Umbilical cord (tissue), 2 donors: ENCODE measurements around the gene TAX1BP1. TPM values are rescaled to one million over a fixed set of nuclear protein-coding genes. Genes with fewer than 3 reads are reported as not detected.
A peak's percentile ranks its signal among the peaks of the same experiment; 100 is the strongest.

Experiments
- DNase-seq: peaks from one replicate; pipeline ENCODE4 v3.0.0-alpha.2; 2015; ENCODE audit warnings: low spot score
- total RNA-seq: library from RNA; depleted of rRNA; stranded (reverse); fragments of >200 nt; gene quantifications from one replicate; pipeline ENCODE4 v1.2.3, GENCODE V29; 2014; ENCODE audit warnings: low replicate concordance; ENCODE audit not compliant: insufficient read depth

The TAX1BP1 gene
- total RNA-seq, 1 donor from 2014 or later = 82.8 TPM

- DNase-seq = no peak
These were observed 557 bp upstream of the TAX1BP1 start for GRCh38 chr7:27739301-27739908.

GRCh38 chr7:27740449-27741086 is 606 bp downstream of the TAX1BP1 start:
- peak; percentile 91 for DNase-seq

GRCh38 chr7:27742091-27742710 is 2.2 kb downstream of the TAX1BP1 start:
- DNase-seq = peak; percentile 63

- peak; percentile 78 for DNase-seq
These were observed 5.2 kb downstream of the TAX1BP1 start for GRCh38 chr7:27745064-27745583.

DNA sequence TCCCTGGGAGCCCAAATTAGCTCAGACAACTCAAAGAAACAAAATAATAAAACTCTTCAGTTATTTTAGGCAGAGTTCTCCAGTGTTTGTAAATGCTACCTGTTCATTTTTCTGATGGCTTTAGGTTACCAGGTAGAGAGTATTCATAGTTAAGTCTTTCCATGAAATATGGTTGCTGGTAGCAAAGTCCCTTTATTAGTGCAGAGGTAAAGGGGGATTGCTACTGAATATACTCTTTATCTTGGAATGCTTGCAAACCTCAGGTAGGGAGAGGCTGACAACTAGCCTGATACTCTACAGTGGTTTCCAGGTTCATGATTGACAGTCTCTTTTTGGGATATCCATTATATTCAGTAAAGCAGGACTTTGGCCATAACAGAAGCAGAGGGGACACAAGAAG is 6.5 kb downstream of the TAX1BP1 start:
- no peak for DNase-seq

DNA sequence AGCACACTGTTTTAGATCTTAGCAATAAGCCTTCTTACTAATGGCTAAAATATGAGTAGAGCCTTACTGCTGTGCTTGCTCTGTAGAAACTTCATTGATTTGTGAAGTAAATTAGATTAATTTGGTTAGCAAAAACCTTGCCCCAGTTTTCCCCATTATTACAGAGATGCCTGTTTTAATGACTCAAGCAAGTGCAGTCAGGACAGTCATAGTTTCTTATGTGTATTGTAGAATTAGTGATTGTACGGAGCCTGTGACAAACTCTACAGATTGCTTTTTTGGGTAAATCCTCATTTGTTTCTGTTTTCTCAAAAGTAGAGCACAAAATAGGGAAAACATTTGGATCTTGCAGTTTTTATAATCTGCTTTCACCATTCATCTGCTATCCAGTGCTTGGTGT is 7.0 kb downstream of the TAX1BP1 start:
- no peak for DNase-seq

DNA sequence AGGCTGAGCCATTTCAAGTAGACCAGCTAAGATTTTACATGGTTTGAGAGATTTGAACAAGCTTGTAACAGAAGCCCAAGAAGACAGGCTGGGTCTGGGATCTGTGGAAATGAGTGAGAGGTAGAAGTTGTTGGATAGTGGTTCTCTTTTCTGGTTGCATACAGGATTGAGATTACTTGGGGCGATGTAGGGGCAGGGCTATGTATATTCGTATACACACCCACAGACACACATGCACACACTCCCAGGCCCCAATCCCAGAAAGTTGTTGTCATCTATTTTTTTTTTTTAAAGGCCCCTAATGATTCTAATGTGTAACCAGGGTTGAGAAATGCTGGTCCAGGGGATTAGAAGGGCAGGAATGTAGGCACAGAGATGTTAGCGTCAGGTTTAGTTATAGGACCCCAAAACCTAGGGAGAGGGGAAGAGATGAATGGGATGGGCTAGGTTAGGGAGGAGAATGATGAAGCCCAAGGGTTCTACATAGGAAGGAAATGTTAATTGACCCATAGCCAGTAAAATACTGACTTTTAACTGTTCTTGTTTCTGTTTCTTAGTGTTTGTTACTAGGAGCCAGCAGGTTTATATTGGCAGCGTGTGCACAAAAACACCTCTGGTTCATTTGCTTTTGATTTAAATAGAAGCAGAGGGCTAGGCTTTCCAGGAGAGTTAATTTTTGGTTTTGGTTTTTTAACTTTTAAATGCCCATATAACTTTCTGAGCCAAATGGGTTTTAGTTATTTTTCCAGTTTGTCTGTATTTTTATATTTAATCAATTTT is 7.8 kb downstream of the TAX1BP1 start:
- no peak for DNase-seq

- peak; percentile 68 for DNase-seq
These were observed 10.4 kb downstream of the TAX1BP1 start for GRCh38 chr7:27750316-27750715.

- DNase-seq = no peak
These were observed 12.1 kb downstream of the TAX1BP1 start for GRCh38 chr7:27751888-27752660.

- no peak for DNase-seq
These were observed 13.9 kb downstream of the TAX1BP1 start for GRCh38 chr7:27753863-27754262.

DNA sequence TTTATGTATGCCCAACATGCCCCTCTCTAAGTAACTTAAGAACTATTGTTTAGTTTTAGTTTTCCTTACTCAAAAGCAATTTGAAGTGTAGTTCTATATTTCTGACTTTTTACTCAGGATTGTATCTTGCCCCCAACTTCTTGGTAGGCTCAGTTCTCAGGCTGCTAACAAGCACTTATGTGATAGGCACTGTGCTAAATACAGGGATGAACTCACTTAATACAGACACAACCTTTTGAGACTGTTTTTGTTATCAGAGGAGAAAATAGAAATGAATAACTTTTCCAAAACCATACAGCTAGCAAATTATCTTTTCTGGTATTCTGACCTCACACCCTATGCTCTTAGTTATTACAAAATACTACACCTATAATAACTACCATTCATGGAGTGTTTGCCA is 16.3 kb downstream of the TAX1BP1 start:
- DNase-seq = no peak

- DNase-seq = peak; percentile 29
These were observed 19.5 kb downstream of the TAX1BP1 start for GRCh38 chr7:27759491-27759890.

- DNase-seq = no peak
These were observed 22.1 kb downstream of the TAX1BP1 start for GRCh38 chr7:27762062-27762461.

- no peak for DNase-seq
These were observed 24.1 kb downstream of the TAX1BP1 start for GRCh38 chr7:27763983-27764508.

- no peak for DNase-seq
These were observed 25.9 kb downstream of the TAX1BP1 start for GRCh38 chr7:27765841-27766240.

DNA sequence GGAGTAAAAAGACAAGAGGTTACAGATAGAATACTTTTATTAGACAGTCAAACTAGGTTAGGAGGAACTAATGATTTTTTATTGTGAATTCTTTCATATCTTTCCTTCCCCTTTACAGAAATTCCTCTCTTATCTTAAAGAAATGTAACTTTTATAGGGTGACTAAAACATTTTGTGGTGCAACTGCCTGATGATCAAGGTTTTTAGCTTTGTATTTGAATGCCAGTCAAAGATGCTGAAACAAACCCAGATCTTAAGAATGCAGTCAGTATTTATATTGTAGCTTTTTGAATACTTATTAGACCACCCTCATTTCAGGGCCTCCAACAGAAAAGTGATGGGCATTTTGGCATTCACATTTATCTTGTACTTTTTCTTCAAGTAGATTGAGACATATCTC is 27.4 kb downstream of the TAX1BP1 start:
- DNase-seq = peak; percentile 35

GRCh38 chr7:27771111-27771510 is 31.1 kb downstream of the TAX1BP1 start:
- no peak for DNase-seq

- DNase-seq = peak; percentile 50
These were observed 34.9 kb downstream of the TAX1BP1 start for GRCh38 chr7:27774717-27775328.

- DNase-seq = no peak
These were observed 35.8 kb downstream of the TAX1BP1 start for GRCh38 chr7:27775782-27776181.

- DNase-seq = no peak
These were observed 37.7 kb downstream of the TAX1BP1 start for GRCh38 chr7:27777662-27778061.

DNA sequence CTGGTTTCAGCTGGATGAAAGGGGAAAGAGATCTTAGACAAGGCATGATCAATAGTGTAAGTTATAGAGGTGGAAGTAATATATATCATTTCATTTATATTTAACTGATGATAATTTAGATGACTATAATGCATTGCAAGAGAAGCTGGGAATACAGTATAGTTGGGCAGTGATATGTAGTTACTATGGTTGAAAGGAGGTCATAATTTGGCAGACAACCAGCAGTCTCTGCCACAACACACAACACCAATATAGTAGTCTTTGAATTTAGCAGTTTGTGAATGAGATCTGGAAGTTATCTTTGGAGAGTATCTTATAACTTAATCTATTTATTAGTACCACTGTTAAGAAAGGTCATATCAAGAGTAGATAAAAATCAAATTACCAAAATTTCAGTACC is 39.9 kb downstream of the TAX1BP1 start:
- no peak for DNase-seq
